Measurements from ENCODE around the gene COMMD2. TPM values are rescaled to one million over a fixed set of nuclear protein-coding genes. Genes with fewer than 3 reads are reported as not detected.

The COMMD2 gene
- total RNA-seq, 1 donor from 2014 or later: 35.8 TPM

GRCh38 chr3:149764302-149764701 is 12.0 kb upstream of the COMMD2 start:
- intact Hi-C loops (cut with micrococcal nuclease): no loop called here

GRCh38 chr3:149763565-149764195 is 11.4 kb upstream of the COMMD2 start:
- intact Hi-C loops (cut with micrococcal nuclease): no loop called here

- intact Hi-C loops (cut with micrococcal nuclease): loop anchor here (2.0 to 5.0 kb wide), 2 partner anchors 654 to 803 kb away; partner anchors contain the start of gene TSC22D2
Observed at GRCh38 chr3:149753717-149754116, 1.4 kb upstream of the COMMD2 start.

GRCh38 chr3:149752788-149753136 is 473 bp upstream of the COMMD2 start:
- intact Hi-C loops (cut with micrococcal nuclease): loop anchor here (1.0 to 5.0 kb wide), 9 partner anchors 49 to 802 kb away; partner anchors contain the start of genes HPS3, RNF13, TSC22D2 and WWTR1

- intact Hi-C loops (cut with micrococcal nuclease): loop anchor here (5.0 kb wide), 1 partner anchor 656 kb away; the partner anchor contains the start of gene TSC22D2
Observed at GRCh38 chr3:149751551-149751950, 738 bp downstream of the COMMD2 start.

- intact Hi-C loops (cut with micrococcal nuclease): no loop called here
Observed at GRCh38 chr3:149744606-149745005, 7.7 kb downstream of the COMMD2 start.

- intact Hi-C loops (cut with micrococcal nuclease): no loop called here
Observed at GRCh38 chr3:149744151-149744550, 8.1 kb downstream of the COMMD2 start.

GRCh38 chr3:149739396-149739795 is 12.9 kb downstream of the COMMD2 start:
- intact Hi-C loops (cut with micrococcal nuclease): no loop called here

GRCh38 chr3:149738876-149739275 is 13.4 kb downstream of the COMMD2 start:
- intact Hi-C loops (cut with micrococcal nuclease): no loop called here

- intact Hi-C loops (cut with micrococcal nuclease): no loop called here
Observed at GRCh38 chr3:149736953-149737205, 15.4 kb downstream of the COMMD2 start.

- intact Hi-C loops (cut with micrococcal nuclease): no loop called here
Observed at GRCh38 chr3:149736175-149736952, 15.9 kb downstream of the COMMD2 start.

- intact Hi-C loops (cut with micrococcal nuclease): no loop called here
Observed at GRCh38 chr3:149732234-149732633, 20.1 kb downstream of the COMMD2 start.

GRCh38 chr3:149727656-149728055 is 24.6 kb downstream of the COMMD2 start:
- intact Hi-C loops (cut with micrococcal nuclease): no loop called here

- intact Hi-C loops (cut with micrococcal nuclease): no loop called here
Observed at GRCh38 chr3:149726716-149727407, 25.4 kb downstream of the COMMD2 start.

- intact Hi-C loops (cut with micrococcal nuclease): no loop called here
Observed at GRCh38 chr3:149723781-149724180, 28.5 kb downstream of the COMMD2 start.

- intact Hi-C loops (cut with micrococcal nuclease): no loop called here
Observed at GRCh38 chr3:149720918-149721317, 31.4 kb downstream of the COMMD2 start.

- intact Hi-C loops (cut with micrococcal nuclease): loop anchor here (1.0 to 5.0 kb wide), 9 partner anchors 15 to 597 kb away; partner anchors contain the start of gene WWTR1
Observed at GRCh38 chr3:149717391-149718056, 34.8 kb downstream of the COMMD2 start.

- intact Hi-C loops (cut with micrococcal nuclease): loop anchor here (1.0 to 5.0 kb wide), 9 partner anchors 14 to 596 kb away; partner anchors contain the start of gene WWTR1
Observed at GRCh38 chr3:149716984-149717383, 35.3 kb downstream of the COMMD2 start.

GRCh38 chr3:149715247-149715646 is 37.0 kb downstream of the COMMD2 start:
- intact Hi-C loops (cut with micrococcal nuclease): loop anchor here (5.0 kb wide), 1 partner anchor 58 kb away; the partner anchor contains the start of gene WWTR1

GRCh38 chr3:149713730-149714654 is 38.3 kb downstream of the COMMD2 start:
- intact Hi-C loops (cut with micrococcal nuclease): no loop called here

Measured in T-helper 1 cell treated with Interleukin-12 subunit alpha and Interleukin-12 subunit beta and Interleukin-4 antibody, amounts not matched to agents 30 ng/mL and 1 ng/mL, for 36 hours (primary cell).